WERI-Rb-1 (cell line): ENCODE data around the gene LRRC8C.

ENCODE experiments used
- DNase-seq: peaks from one replicate; pipeline ENCODE4 v3.0.0-alpha.2; 2020
- H3K27ac ChIP-seq: fragments of 250-450 bp; sonication (Bioruptor Pico); 2 replicates; pipeline ENCODE4 v1.5.1; 2020; ENCODE audit warnings: mild to moderate bottlenecking, moderate library complexity
- H3K27me3 ChIP-seq: fragments of 250-450 bp; sonication (Bioruptor Pico); 2 replicates; pipeline ENCODE4 v1.5.1; 2021; ENCODE audit warnings: mild to moderate bottlenecking, low read depth, moderate library complexity; ENCODE audit not compliant: insufficient read depth, severe bottlenecking
- H3K36me3 ChIP-seq: fragments of 250-450 bp; sonication (Bioruptor Pico); 2 replicates; pipeline ENCODE4 v1.5.1; 2020; ENCODE audit warnings: mild to moderate bottlenecking, moderate library complexity
- H3K4me3 ChIP-seq: 2 replicates; pipeline ENCODE4 v1.5.1; 2011; ENCODE audit warnings: low read depth, mild to moderate bottlenecking, control low read depth, low read length
- H3K9me3 ChIP-seq: fragments of 250-450 bp; sonication (Bioruptor Pico); 2 replicates; pipeline ENCODE4 v1.5.1; 2021; ENCODE audit warnings: mild to moderate bottlenecking, moderate library complexity; ENCODE audit not compliant: severe bottlenecking
- CTCF ChIP-seq: IDR thresholded peaks from 2 replicates; pipeline ENCODE4 v1.5.1; 2011; ENCODE audit warnings: low read depth, mild to moderate bottlenecking, control low read depth, inconsistent platforms, low read length

Gene LRRC8C

GRCh38 chr1:89762779-89763648, 130.1 kb downstream of the LRRC8C start:
- peak overlapping the region; percentile 58 for H3K4me3 ChIP-seq
- H3K9me3 ChIP-seq: no peaks in the 10 kb centered on the region
- no peaks in the 10 kb centered on the region for H3K27me3 ChIP-seq
- no peaks in the 10 kb centered on the region for H3K36me3 ChIP-seq
- H3K27ac ChIP-seq: no peak overlapping the region
- TF ChIP-seq CTCF: peak; percentile 95
- DNase-seq: peak; percentile 84

GRCh38 chr1:89763649-89763986, 130.7 kb downstream of the LRRC8C start:
- Histone ChIP-seq H3K36me3 (no peaks in the 10 kb centered on the region), H3K27me3 (no peaks in the 10 kb centered on the region), H3K9me3 (no peaks in the 10 kb centered on the region), H3K27ac (no peak overlapping the region), H3K4me3 (peak overlapping the region; percentile 58)
- DNase-seq: no peak
- TF ChIP-seq CTCF: no peak

- Histone ChIP-seq H3K27ac (no peak overlapping the region), H3K4me3 (no peak overlapping the region), H3K27me3 (no peaks in the 10 kb centered on the region), H3K36me3 (no peaks in the 10 kb centered on the region), H3K9me3 (no peaks in the 10 kb centered on the region)
- no peak for DNase-seq
- no peak for TF ChIP-seq CTCF
Measured at GRCh38 chr1:89765774-89766173, 132.9 kb downstream of the LRRC8C start.

- DNase-seq: no peak
- Histone ChIP-seq H3K4me3 (no peak overlapping the region), H3K27ac (no peak overlapping the region), H3K9me3 (no peaks in the 10 kb centered on the region), H3K27me3 (no peaks in the 10 kb centered on the region), H3K36me3 (no peaks in the 10 kb centered on the region)
- no peak for TF ChIP-seq CTCF
Measured at GRCh38 chr1:89767618-89768017, 134.7 kb downstream of the LRRC8C start.
